Thoracic aorta (tissue), 2 donors: ENCODE measurements around the gene PRKAR2A. TPM values are rescaled to one million over a fixed set of nuclear protein-coding genes. Genes with fewer than 3 reads are reported as not detected.
A peak's percentile ranks its signal among the peaks of the same experiment; 100 is the strongest.

Experiments used
- ATAC-seq: fragments of 150-250 bp; one replicate; pipeline ENCODE4 v1.8.0; 2017; ENCODE audit warnings: low read depth; ENCODE audit not compliant: insufficient number of reproducible peaks, low FRiP score
- DNase-seq: peaks from one replicate; pipeline ENCODE4 v3.0.0-alpha.2; 2020; ENCODE audit warnings: low spot score
- H3K27ac ChIP-seq, 2 donors: fragments of 200-600 bp; sonication (generic); 1 replicate in 1 of 2; 2 replicates in 1 of 2; pipeline ENCODE4 v1.5.1; 2016; ENCODE audit warnings: mild to moderate bottlenecking in 2 of 2, moderate library complexity in 2 of 2
- H3K27me3 ChIP-seq: fragments of 200-600 bp; sonication (generic); replicated peaks from 2 replicates; pipeline ENCODE4 v1.6.0; 2016; ENCODE audit warnings: mild to moderate bottlenecking; ENCODE audit not compliant: insufficient read depth
- H3K36me3 ChIP-seq: fragments of 200-600 bp; sonication (generic); one replicate; pipeline ENCODE4 v1.5.1; 2016
- H3K4me1 ChIP-seq, 2 donors: fragments of 200-600 bp; sonication (generic); 1 replicate in 1 of 2; 2 replicates in 1 of 2; pipeline versions ENCODE4 v1.5.1 to v1.6.0; 2016; ENCODE audit warnings: low read depth in 2 of 2, mild to moderate bottlenecking in 1 of 2; ENCODE audit not compliant: control insufficient read depth in 1 of 2
- H3K4me3 ChIP-seq: fragments of 200-600 bp; sonication (generic); 2 replicates; pipeline ENCODE4 v1.5.1; 2016; ENCODE audit warnings: mild to moderate bottlenecking
- H3K9me3 ChIP-seq: fragments of 200-600 bp; sonication (generic); 2 replicates; pipeline ENCODE4 v1.5.1; 2016
- CTCF ChIP-seq: fragments of 200-600 bp; sonication (generic); IDR thresholded peaks from one replicate; pipeline ENCODE4 v1.5.1; 2019; ENCODE audit warnings: antibody characterized with exemption
- total RNA-seq, 2 donors: library from RNA; depleted of rRNA; stranded (reverse); fragments of >200 nt; gene quantifications; one replicate each; pipeline versions ENCODE4 v1.1.0 to v1.2.3, GENCODE V29; 2016

Gene PRKAR2A
- total RNA-seq, 2 donors from 2014 or later: 66.4 to 69.5 TPM

GRCh38 chr3:48759071-48759470 is 88.6 kb downstream of the PRKAR2A start:
- Histone ChIP-seq H3K36me3 (peaks cover 4% of the 10 kb centered on the region), H3K4me1 (no peaks in the 10 kb centered on the region), H3K9me3 (no peaks in the 10 kb centered on the region), H3K27ac (no peak overlapping the region), H3K27me3 (no peaks in the 10 kb centered on the region), H3K4me3 (no peak overlapping the region)
- ATAC-seq (no peak), DNase-seq (no peak)
- no peak for TF ChIP-seq CTCF

GRCh38 chr3:48756640-48757039 is 91.0 kb downstream of the PRKAR2A start:
- TF ChIP-seq CTCF: no peak
- Histone ChIP-seq H3K4me3 (no peak overlapping the region), H3K27me3 (no peaks in the 10 kb centered on the region), H3K36me3 (peaks cover 4% of the 10 kb centered on the region), H3K4me1 (no peaks in the 10 kb centered on the region), H3K9me3 (no peaks in the 10 kb centered on the region), H3K27ac (no peak overlapping the region)
- ATAC-seq (no peak), DNase-seq (no peak)

GRCh38 chr3:48750856-48751255 is 96.8 kb downstream of the PRKAR2A start:
- H3K27ac ChIP-seq: no peak overlapping the region
- no peaks in the 10 kb centered on the region for H3K27me3 ChIP-seq
- no peak for DNase-seq
- no peak for TF ChIP-seq CTCF
- H3K4me1 ChIP-seq: peaks cover 12 to 19% of the 10 kb centered on the region in 2 donors
- no peak overlapping the region for H3K4me3 ChIP-seq
- H3K36me3 ChIP-seq: peaks cover 11% of the 10 kb centered on the region
- H3K9me3 ChIP-seq: no peaks in the 10 kb centered on the region
- ATAC-seq: no peak

- H3K4me1 ChIP-seq: peaks cover 12 to 21% of the 10 kb centered on the region in 2 donors
- TF ChIP-seq CTCF: no peak
- DNase-seq (no peak), ATAC-seq (no peak)
- H3K36me3 ChIP-seq: peaks cover 10% of the 10 kb centered on the region
- no peak overlapping the region for H3K4me3 ChIP-seq
- H3K27ac ChIP-seq: peak overlapping the region in 1 of 2 donors; percentile 11
- no peaks in the 10 kb centered on the region for H3K27me3 ChIP-seq
- H3K9me3 ChIP-seq: no peaks in the 10 kb centered on the region
Measured at GRCh38 chr3:48748754-48749153, 98.9 kb downstream of the PRKAR2A start.

GRCh38 chr3:48747706-48748105 is 100.0 kb downstream of the PRKAR2A start:
- Histone ChIP-seq H3K4me1 (peaks cover 12 to 21% of the 10 kb centered on the region in 2 donors), H3K27me3 (no peaks in the 10 kb centered on the region), H3K27ac (peak overlapping the region in 1 of 2 donors; percentile 11), H3K4me3 (no peak overlapping the region), H3K9me3 (no peaks in the 10 kb centered on the region), H3K36me3 (peaks cover 10% of the 10 kb centered on the region)
- no peak for DNase-seq
- no peak for TF ChIP-seq CTCF
- ATAC-seq: no peak
